Measurements from ENCODE around the gene TMEM91.
"Not testable (repeated sequence)": the region's sequence is repeated elsewhere in the genome, so short reads cannot be mapped to it uniquely, and the experiment has no call there.

TMEM91 gene

DNA sequence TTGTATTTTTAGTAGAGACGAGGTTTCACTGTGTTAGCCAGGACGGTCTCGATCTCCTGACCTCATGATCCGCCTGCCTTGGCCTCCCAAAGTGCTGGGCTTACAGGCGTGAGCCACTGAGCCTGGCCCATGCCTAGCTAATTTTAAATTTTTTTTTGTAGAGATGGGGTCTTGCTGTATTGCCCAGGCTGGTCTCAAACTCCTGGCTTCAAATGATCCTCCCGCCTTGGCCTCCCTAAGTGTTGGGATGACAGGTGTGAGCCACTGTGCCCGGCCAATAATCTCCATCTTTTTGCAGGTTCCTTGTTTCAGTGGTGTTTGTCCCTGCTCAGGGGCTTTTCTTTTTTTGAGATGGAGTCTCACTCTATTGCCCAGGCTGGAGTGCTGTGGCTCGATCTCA lies 5.2 kb downstream of the TMEM91 start:
- DNase-seq (ENCODE audit: low spot score): not testable (repeated sequence)

DNA sequence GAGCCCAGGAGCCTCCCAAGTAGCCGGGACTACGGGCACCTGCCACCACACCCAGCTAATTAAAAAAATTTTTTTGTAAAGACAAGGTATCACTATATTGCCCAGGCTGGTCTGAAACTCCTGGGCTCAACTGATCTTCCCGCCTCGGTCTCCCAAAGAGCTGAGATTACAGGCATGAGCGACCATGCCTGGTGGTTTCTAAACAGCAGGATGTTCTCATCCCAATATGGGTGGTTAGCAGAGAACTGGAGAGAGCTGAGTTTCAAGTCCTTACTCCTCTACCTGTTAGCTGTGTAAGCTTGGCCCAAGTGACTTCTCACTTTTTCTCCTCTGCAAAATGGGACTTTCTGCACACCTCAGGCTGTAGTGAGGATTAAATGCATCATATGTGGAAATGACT lies 8.0 kb downstream of the TMEM91 start:
- DNase-seq (ENCODE audit: low spot score): no peak

- DNase-seq (ENCODE audit: low spot score): no peak
Observed at GRCh38 chr19:41386442-41386841, 10.1 kb downstream of the TMEM91 start.

DNA sequence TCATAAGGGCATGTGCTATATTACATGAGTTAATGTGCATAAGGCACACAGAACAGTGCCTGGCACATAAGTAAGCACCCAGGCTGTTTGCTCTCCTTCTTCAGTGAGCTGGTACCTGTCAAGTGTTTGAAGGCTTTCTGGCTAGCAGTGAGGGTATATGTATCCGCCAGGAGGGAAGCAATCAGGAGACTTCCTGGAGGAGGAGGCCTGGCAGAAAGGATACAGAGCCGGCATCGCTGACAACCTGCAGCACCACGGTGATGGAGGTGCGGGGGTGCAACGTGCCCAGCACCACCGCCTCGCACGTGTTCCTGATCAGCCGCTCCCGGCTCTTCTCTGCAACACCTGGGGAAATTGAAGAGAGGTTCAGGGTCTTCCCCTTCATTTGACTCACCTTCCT lies 15.3 kb downstream of the TMEM91 start:
- no peak for DNase-seq (ENCODE audit: low spot score)

- no peak for DNase-seq (ENCODE audit: low spot score)
Observed at GRCh38 chr19:41392775-41393174, 16.4 kb downstream of the TMEM91 start.

GRCh38 chr19:41395355-41395754 lies 19.0 kb downstream of the TMEM91 start:
- no peak for DNase-seq (ENCODE audit: low spot score)

GRCh38 chr19:41397086-41398049 lies 21.0 kb downstream of the TMEM91 start, which contains the start of the genes BCKDHA and EXOSC5:
Gene BCKDHA, plus strand, starts transcription at chr19:41397818. Its CDS starts 10 bp downstream, at chr19:41397828.
Gene EXOSC5, minus strand, starts transcription at chr19:41397359. Its CDS starts 31 bp downstream, at chr19:41397328.
- DNase-seq (ENCODE audit: low spot score): peak; percentile 100

DNA sequence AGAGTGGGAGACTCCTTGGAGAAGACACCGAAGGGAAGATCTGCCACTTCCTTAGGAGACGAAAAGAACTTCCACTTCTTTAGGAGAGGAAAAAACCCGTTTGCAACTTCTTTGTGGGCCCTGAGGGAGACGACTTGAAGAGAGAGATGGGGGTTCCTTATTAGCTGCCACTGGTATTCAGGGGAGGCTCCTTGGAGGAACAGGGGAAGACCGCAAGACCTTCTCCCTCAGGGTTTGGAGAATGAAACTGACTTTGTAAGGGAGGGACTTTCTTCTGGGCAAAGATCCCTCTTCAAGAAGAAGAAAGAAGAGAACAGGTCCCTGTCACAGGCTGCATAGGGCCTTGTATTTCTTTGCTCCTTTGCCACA lies 21.7 kb downstream of the TMEM91 start:
- DNase-seq (ENCODE audit: low spot score): no peak

DNA sequence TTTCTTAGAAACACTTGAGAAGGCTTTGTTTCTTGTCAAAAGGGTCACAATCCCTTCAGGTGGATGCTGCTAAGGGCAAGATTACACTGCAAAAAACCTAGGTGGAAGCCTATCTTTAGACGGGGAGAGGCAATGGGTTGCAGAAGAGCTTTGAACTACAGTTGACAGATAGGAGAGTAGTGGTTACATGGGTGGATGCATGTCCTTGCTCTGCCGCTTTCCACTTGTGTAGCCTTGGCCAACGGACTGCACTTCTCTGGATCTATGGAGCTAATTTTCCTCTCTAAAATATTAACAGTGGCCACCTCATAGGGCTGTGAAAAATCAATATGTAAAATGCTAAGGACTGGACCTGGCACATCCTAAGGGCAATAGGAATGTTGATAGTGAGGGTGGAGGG lies 22.3 kb downstream of the TMEM91 start:
- no peak for DNase-seq (ENCODE audit: low spot score)

DNA sequence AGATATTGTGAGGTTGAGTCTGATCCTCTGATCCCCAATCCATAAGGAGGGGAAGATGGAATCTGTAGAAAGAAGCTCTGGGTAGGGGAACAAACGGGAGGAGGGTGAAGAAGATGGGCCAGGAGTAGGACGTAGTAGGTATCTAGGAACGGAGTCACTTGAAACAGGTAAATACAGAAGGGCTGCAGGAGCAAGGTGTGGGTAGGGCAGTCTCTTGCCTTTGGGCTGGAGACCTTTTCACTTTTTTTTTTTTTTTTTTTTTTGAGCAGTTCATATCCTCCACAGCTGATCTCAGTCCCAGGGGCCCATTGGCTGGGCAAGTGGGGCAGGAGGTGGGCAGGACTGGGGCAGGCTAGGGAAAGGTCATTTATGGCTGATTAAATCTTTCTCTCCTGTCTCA lies 22.8 kb downstream of the TMEM91 start:
- no peak for DNase-seq (ENCODE audit: low spot score)

GRCh38 chr19:41399525-41399924 lies 23.2 kb downstream of the TMEM91 start:
- no peak for DNase-seq (ENCODE audit: low spot score)

GRCh38 chr19:41401483-41401882 lies 25.1 kb downstream of the TMEM91 start:
- no peak for DNase-seq (ENCODE audit: low spot score)

GRCh38 chr19:41402010-41402409 lies 25.7 kb downstream of the TMEM91 start:
- no peak for DNase-seq (ENCODE audit: low spot score)

DNA sequence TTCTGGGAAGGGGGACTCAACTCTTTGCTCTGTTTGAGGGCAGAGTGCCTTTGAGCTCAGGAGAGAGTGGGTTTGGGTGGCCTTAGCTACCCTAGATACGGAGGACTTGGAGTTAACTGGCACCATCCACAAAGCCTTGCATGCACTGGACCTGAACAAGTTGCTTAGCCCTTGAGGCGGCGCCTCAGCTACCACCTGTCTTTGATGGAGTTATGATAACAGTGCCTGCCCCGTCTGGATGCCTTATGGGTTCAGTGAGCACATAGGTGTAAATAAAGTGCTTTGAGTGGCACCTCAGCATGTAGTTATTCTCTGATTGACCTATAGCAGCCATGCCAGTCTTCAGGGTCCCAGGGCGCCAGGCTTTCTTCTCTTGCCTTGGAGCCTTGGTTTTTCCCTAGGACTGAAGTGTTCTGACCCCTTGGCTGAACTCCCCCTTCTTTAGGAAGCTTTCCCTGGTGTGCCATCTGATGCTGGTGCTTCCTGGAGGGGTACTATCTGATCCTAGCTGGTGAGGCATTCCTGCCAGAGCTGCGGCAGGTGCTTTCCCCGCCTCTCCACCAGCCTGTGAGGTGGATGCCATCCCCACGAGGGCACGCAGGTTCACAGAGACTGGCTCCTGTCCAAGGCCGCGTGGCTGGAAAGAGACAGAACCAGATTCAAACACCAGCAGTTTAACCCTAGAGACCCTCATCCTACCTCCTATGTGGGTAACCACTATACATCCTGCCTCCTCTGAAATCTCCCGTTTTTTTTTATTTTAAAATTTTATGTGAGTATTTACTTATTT lies 27.0 kb downstream of the TMEM91 start:
- no peak for DNase-seq (ENCODE audit: low spot score)

DNA sequence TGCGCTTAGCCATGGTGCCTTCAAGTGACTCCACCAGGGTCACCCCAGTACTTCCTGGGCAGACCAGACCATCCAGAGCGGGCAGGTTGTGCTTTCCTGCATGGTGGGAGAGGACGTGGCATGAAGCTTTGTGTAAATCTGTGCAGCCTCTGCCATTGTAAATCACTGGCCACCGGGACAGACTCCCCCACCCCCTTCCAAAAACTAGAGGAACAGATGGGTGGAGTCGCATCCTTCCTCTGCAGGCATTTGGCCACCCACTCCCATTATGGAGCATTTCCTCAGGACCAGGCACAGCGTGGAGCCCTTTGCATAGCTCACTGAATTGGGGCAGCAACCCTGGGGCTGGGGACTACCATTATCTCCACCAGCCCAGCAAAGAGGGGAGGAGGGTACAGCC lies 29.4 kb downstream of the TMEM91 start:
- DNase-seq (ENCODE audit: low spot score): no peak

- DNase-seq (ENCODE audit: low spot score): no peak
Observed at GRCh38 chr19:41407271-41407670, 30.9 kb downstream of the TMEM91 start.

DNA sequence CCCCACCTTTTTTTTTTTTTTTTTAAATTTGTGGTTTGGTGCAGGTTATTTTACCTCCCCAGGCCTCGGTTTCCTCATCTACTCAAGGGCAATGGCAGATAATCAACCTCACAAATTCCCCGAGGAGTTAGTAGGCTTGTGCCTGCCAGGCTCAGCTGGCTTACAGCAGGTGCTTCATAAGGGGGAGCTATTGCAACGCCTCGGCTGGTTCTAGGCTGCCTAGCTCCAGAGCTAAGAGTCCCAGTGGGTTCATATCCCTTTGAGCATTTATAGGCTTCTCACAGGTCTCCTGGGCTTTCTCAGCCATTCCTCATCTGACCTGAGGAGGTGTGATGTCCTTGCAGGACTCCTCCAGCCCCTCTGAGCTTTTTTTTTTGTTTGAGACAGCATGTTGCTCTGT lies 31.9 kb downstream of the TMEM91 start:
- DNase-seq (ENCODE audit: low spot score): no peak

GRCh38 chr19:41408846-41409245 lies 32.5 kb downstream of the TMEM91 start:
- DNase-seq (ENCODE audit: low spot score): not testable (repeated sequence)

DNA sequence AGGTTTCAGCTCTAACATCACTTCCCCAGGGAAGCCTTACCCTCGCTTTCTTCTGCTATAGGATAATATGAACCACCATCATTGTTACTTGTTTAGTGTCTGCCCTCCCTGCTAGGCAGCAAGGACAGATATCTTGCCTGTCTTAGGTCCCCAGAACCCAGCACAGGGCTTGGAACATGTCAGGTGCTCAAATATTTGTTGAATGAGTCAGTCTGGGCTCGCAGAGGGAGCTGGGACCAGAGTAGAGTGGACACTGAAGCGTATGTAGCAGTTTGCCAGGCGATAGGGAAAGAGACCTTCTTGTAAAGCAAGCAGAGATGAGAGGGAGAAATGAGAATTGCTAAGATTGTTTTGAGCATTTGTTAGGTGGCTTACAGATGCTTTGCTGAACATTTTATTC lies 33.0 kb downstream of the TMEM91 start:
- no peak for DNase-seq (ENCODE audit: low spot score)

GRCh38 chr19:41410336-41411054 lies 34.2 kb downstream of the TMEM91 start:
- no peak for DNase-seq (ENCODE audit: low spot score)

- DNase-seq (ENCODE audit: low spot score): no peak
Observed at GRCh38 chr19:41411100-41411967, 35.0 kb downstream of the TMEM91 start.

DNA sequence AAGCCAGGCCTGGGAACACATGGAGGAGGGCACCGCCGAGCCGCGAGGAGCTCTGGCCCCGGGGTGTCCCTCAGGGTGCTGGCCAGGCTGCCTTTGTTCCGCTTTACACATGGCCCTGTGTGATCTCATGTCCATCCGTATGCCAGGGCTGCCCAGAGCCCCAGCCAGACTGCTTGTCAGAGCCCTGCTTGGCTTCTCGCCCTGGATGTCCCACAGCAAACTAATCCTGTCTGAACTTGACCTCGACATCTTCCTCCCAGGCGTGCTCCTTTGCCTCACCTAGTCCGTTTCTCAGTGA lies 35.6 kb downstream of the TMEM91 start:
- no peak for DNase-seq (ENCODE audit: low spot score)

Data from CD4-positive, alpha-beta T cell treated with Interleukin-2 at 100 ng/mL for 4 hours (primary cell).